Stimulated activated naive B cell treated with anti-CD40 and anti-IgM and Interleukin-4, amounts not matched to agents 10 μg/mL and 1 μg/mL and 100 μg/mL, for 72 hours (primary cell): ENCODE results near the gene POLH.
"Not testable (repeated sequence)": the region's sequence is repeated elsewhere in the genome, so short reads cannot be mapped to it uniquely, and the experiment has no call there.

Experiments used
- ATAC-seq, 2 donors: fragments of 150-1000 bp; cut with Tn5 transposase; replicated peaks; 2 replicates each; pipeline ENCODE4 v1.10.0; 2021; ENCODE audit warnings: moderate library complexity in 1 of 2
- DNase-seq: peaks from one replicate; pipeline ENCODE4 v3.0.0; 2021
- H3K27ac Mint-ChIP-seq: one replicate; pipeline ENCODE4 v1.8.0; 2022; ENCODE audit warnings: mild to moderate bottlenecking, mixed read lengths
- H3K27me3 Mint-ChIP-seq, 2 donors: one replicate each; pipeline ENCODE4 v1.8.0; 2022; ENCODE audit warnings: mixed read lengths in 2 of 2
- H3K36me3 Mint-ChIP-seq, 2 donors: one replicate each; pipeline ENCODE4 v1.8.0; 2022; ENCODE audit warnings: mixed read lengths in 2 of 2, mild to moderate bottlenecking in 1 of 2
- H3K4me1 Mint-ChIP-seq, 2 donors: one replicate each; pipeline ENCODE4 v1.8.0; 2022; ENCODE audit warnings: mixed read lengths in 2 of 2, mild to moderate bottlenecking in 1 of 2
- H3K4me3 Mint-ChIP-seq, 2 donors: one replicate each; pipeline ENCODE4 v1.8.0; 2022; ENCODE audit warnings: mild to moderate bottlenecking in 2 of 2, mixed read lengths in 2 of 2, moderate library complexity in 1 of 2
- H3K9me3 Mint-ChIP-seq, 2 donors: one replicate each; pipeline ENCODE4 v1.8.0; 2022; ENCODE audit warnings: mixed read lengths in 2 of 2, mild to moderate bottlenecking in 1 of 2

Gene POLH

GRCh38 chr6:43662948-43663347, 87.0 kb downstream of the POLH start:
- ATAC-seq, DNase-seq, H3K27me3 Mint-ChIP-seq, H3K27ac Mint-ChIP-seq, H3K9me3 Mint-ChIP-seq, H3K36me3 Mint-ChIP-seq, H3K4me3 Mint-ChIP-seq: not testable (repeated sequence)
- H3K4me1 Mint-ChIP-seq: peaks cover 11 to 12% of the 10 kb centered on the region in 2 donors
